HG02678 (cell line): ENCODE results near the gene ZGLP1.

ENCODE experiments used
- ATAC-seq: cut with Tn5 transposase; IDR thresholded peaks from one replicate; pipeline ENCODE4 v1.9.1; 2021; ENCODE audit warnings: mild to moderate bottlenecking, moderate library complexity; ENCODE audit not compliant: unreplicated experiment

Gene ZGLP1

GRCh38 chr19:10328558-10329429 lies 19.2 kb upstream of the ZGLP1 start:
- no peak for ATAC-seq

GRCh38 chr19:10327793-10328192 lies 18.2 kb upstream of the ZGLP1 start:
- ATAC-seq, result no peak

- no peak for ATAC-seq
Measured at GRCh38 chr19:10325732-10326131, 16.1 kb upstream of the ZGLP1 start.

- ATAC-seq, result no peak
Measured at GRCh38 chr19:10321874-10322835, 12.5 kb upstream of the ZGLP1 start.

- no peak for ATAC-seq
Measured at GRCh38 chr19:10321417-10321797, 11.8 kb upstream of the ZGLP1 start.

DNA sequence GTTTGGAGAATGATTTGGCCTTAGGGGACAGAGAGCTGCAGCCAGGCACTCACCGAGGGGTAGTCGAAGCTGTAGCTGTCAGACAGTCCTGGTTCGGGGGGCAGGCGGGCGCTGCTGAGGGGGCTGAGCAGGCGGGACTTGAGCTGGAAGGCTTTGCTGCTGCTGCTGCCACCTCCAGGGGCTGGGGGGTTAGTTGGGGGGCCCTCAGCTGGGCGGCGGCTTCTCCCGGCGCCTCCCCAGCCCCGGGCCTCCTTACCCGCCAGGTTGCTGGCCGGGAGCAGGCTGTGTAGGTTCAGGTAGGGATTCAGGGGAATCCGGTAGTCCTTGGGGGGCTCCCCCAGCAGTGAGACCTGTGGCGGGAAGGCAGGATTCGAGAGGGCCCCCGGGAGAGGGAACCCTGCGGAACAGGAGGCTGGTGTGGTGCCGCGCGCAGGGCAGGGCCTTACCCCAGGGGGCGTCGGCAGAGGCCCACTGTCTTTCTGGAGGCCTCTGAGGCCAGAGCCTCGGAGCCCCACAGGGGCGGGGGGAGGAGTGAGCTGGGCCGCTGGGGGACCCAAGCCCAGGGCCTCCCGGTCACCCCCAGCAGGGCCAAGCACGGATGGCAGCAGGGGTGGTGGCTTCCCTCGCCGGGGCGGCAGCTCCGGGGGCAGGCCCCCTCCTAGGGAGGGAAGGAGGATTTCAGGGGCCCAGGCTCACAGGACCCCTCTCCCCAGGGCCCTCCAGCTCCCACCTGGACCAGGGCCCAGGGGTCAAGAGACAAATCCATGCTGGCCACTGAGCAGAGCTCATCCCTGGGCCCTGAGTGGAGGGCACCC lies 11.2 kb upstream of the ZGLP1 start:
- ATAC-seq, result no peak

- ATAC-seq, result no peak
Measured at GRCh38 chr19:10318807-10319682, 9.4 kb upstream of the ZGLP1 start.

GRCh38 chr19:10317857-10318462 lies 8.3 kb upstream of the ZGLP1 start:
- ATAC-seq, result no peak

DNA sequence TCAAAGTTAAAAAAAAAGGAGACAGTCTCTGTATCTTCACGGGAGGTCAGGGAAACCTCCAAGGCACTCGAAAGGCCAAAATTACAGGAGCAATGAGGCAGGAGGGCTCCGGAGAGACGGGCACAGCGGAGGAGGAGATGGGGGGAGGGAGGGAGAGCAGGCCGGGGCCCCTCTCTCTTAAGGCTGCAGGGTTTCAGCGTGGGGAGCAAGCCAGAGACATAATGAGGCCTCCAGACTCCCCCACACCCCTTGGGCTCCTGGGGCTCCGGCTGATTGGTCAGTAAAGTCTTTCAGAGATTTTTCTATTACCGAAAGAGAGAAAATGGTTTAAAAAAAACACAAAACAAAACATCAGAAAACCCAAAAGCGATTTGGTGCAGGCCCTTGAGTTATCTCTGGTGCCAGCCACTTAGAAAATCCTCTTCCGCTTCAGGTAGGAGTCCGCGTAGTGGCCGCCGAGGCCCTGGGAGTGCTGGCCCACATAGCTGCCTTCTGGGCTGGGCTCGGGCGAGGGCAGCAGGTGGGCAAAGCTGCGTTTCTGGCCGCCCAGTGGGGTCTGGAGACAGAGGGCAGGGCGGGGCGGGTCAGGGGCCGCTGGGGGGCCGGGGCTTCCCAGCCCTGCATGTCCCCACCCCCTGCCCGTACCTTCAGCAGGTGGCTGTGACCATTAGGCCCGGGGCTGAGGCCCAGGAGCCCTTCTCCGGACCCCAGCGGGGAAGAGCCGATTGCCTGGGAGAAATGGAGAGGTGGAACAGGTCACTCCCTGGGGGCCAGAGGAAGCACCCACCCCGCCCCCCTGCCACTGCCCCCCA lies 7.6 kb upstream of the ZGLP1 start:
- ATAC-seq, result no peak

DNA sequence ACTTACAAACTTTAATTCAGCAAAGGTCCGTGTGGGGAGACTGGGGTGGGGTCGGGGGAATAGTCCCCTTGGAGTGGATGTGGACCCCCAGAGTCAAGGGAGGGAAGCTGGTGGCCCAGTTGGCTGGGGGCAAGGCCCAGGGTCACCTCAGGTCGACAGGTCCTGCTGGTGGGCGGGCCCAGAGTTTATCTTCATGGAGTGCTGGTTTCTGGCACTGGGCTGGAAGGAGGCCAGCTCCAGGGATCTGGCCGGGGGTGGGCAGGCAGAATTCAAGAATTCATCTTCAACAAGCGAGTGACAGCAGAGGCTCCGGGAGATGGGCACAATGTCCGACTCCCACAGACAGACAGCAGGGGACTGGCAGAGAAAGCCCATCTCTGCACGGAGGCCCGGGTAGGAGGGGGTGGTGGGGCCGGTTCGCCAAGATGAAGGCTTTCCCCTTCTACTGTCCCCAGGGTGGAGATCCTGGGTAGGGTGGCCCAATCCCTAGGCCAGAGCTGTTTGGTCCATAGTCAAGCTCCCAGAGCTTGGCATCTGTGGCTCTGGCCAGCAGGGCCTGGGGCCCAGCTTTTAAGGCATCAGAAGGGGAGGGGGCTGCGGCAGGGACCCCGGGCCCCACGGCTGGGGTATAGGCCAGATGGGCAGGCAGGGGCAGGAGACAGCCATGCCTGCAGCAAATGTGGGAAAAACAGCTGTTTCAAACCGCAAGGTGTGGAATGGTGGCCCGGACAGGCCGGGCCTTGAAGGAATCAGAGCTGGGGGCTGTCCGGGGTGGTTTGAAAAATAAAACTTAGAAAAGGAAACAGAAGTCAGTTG lies 6.8 kb upstream of the ZGLP1 start:
- no peak for ATAC-seq

DNA sequence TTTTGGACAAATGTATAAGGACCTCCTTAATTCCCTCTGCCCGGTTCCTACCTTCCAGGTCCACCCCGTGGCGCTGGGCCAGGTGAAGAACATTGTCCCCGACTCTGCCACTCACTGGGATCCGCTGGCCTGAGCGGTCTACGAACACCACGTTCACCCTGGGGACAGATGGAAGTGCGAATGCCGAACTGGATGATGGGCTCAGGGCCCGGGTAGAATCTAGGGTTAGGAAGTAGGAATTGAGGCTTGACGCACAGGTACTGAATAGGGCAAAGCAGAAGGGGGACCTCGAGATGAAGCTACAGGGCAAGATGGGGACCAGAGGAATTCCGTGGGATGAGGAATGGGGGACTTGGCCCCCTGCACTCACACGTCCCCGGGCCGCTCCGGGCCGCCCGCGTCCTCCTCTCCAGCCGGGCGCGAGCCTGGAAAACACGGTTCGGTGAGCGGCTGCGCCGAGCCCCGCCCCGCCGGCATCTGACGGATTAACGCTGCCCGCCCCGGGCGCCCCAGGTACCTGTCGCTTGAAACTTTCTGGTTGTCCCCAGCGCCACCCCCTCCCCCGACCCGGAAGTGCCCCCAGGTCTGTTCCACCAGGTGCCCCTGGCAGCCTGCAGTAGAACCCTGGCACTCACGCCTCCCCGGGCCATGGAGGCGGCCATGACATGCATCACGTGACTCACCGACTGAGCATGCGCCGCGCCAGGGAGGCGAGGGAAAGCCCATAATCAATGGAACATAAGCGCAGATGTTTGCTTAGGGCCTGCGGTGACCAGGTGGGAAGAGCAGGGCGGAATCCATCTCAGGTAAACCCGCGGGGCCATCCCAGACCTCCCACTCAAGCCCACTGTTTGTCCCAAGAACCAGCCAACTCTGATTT lies 6.0 kb upstream of the ZGLP1 start, which contains the start of gene FDX2:
Gene FDX2, minus strand, starts transcription at position 681 of the 880 bp plus-strand sequence. Its CDS starts 19 bp downstream, at position 662.
- ATAC-seq, result peak; percentile 76

- no peak for ATAC-seq
Measured at GRCh38 chr19:10306327-10306726, 3.3 kb downstream of the ZGLP1 start.

- no peak for ATAC-seq
Measured at GRCh38 chr19:10305139-10305806, 4.3 kb downstream of the ZGLP1 start.

- ATAC-seq, result no peak
Measured at GRCh38 chr19:10299545-10300458, 9.8 kb downstream of the ZGLP1 start.
